Glomerular visceral epithelial cell (primary cell): Measurements from ENCODE around the gene TNK2.
"Not testable (repeated sequence)": the region's sequence is repeated elsewhere in the genome, so short reads cannot be mapped to it uniquely, and the experiment has no call there.

Source experiments
- DNase-seq: peaks from one replicate; pipeline ENCODE4 v3.0.0-alpha.2; 2016; ENCODE audit errors: extremely low spot score

Gene TNK2

DNA sequence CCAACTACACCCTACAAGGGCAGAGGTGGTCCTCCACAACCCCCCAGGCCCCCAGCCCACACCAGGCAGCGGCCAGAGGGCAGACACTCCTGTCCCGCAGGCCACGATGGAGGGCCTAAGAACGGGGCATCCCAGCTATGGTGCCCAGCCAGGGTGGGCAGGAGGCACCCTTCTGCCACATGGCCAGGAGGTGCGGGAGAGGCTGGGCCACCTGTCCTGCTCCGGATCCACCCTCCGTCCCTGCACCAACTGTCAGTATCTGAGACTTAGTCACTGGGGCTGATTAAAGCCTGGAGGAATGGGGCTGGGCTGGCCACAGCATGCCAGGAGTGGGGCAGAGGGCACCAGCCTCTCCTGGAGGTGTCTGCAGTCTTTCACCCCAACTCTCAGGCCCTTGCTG lies 37.9 kb downstream of the TNK2 start:
- no peak for DNase-seq

DNA sequence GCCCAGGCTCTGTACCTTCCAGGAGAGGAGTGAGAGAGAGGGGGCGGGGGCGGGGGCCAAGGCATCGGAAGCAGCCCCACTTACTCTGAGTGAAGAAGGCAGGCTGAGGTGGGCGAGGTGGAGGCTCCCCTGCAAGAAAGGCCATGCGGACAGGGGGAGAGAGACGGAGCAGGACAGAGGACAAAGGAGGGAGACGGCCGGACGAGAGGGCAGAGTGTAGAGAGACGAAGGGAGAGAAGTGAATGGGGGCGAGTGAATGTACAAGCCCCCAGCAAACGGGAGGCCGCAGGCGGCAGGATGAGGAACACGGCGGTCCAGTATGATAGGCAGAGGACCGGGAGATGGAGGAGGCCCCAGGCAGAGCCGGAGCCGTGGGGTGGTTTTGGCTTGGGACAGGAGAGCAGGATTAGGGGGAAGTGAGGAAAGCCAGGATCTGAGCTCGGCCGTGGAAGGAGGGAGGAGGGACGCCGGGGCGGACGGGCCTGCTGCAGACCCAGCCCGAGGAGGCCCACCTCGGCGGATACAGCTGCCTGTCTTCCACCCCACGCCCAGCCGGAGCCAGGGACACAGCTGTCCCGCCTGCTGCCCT lies 38.8 kb downstream of the TNK2 start:
- DNase-seq: no peak

DNA sequence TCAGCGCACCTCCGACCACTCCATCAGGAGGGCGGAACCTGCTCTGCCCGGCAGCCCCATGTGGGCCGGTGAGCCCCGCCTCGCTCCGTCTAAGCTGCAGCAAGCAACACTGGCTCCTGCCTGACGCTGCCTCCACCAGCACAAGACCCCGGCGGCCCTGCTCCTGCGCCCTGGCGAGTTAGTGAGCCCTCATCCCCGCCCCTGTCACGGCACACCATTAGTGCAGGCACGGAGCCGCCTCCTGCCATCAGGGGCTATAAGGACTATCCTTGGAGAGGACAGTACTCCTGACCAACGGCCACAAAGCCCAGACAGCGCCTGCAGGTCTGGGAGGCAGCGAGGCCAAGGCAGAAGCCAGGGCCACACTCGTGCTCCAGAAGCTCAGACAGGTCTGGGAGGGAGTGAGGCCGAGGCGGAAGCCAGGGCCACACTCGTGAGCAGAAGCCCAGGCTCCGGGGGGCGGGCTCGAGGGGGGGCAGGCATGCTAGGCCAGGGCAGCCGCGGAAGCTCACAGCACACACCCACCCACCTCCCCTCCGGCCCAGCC lies 39.4 kb downstream of the TNK2 start:
- no peak for DNase-seq

DNA sequence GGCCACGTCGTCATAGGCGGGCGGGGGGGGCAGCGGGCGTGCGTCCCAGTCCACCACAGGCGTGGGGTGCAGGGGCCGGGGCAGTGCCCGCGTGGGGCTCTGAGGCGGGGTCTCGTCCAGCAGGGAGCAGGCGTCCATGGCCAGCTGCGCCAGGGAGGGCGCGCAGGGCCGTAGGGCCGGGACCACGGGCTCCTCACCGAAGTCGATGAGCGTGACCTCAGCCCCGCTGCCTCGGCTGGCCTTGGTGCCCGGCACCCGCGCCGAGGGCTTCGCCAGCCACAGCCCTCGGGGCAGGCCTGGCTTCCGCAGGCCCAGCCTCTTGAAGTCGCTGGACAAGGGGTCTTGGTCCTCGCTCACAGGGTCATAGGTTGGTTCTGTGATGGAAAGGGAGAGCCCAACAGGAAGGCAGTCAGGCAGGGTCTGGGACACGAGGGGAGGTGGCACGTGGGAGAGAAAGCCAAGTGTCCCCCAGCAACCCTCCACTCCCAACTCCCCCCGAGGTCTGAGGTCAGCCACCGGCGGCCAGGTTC lies 40.0 kb downstream of the TNK2 start:
- no peak for DNase-seq

DNA sequence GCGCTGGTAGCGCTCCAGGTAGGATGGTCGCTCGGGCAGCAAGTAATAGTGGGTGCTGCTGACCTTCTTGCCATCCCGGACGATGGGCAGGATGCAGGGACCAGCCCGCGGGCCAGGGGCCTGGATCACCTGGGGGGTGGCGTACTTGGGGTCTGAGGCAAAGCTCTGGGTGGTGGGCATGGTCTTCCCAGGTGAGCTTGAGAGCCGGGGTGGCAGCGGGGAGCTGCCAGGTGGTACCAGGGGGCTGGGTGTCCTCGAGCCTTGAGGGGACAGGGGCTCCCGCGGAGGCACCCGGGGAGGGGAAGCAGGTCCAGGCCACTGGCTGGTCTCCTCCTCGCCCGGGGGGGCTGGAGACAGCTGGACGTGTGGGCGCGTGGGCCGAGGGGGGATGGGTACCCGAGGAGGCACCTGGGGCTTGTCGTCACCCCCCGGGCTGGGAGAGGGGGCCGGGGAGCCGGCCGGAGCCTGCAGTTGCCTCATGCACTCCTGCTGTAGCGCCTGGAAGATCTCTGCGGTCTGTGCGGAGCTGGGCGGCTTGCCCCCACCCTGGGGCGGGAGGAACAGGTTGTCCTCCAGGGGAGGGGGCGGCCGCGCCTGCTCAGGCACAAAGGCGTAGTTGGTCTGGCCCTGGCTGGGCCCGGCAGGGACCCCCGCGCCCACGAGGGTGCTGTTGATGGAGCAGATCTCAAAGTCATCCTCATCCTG lies 40.6 kb downstream of the TNK2 start:
- no peak for DNase-seq

DNA sequence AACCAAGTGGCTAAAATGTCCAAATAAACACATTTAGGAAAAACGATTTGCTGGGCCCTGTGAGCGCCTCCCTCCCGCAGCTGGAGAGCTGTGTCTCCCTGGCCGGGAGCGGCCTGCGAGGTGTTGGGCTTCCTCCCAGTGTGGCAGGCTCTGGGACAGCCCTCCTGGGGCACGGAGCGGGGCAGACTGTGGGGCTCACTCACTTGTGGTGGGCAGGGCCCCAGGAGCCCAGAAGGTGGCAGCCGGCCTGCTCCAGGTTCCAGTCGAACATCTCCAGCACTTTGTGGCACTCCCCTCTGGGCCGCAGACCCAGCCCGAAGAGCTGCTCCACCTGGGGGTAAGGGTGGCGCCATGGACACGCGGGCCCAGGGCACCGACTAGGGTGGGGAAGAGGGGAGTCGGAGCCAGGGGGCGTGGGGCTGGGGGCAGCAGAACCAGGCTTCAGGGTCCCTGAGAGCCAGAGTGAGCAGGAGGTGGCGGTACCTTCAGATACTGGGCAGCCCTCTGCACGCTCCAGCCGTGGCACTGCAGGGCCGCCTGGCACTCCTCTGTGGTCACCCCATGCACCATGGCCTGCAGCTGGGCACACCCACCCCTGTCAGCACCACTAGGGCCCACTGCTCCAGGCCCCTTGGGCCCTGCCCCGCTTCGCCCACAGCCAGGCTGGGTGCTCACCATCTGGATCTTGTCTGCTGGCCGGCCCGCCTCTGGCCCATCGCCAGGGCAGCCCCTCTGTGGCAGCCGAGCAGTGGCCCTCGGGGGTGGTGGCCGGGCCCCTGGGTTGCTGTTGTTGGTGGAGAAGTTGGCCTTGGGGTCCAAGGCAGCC lies 41.5 kb downstream of the TNK2 start:
- DNase-seq: no peak

DNA sequence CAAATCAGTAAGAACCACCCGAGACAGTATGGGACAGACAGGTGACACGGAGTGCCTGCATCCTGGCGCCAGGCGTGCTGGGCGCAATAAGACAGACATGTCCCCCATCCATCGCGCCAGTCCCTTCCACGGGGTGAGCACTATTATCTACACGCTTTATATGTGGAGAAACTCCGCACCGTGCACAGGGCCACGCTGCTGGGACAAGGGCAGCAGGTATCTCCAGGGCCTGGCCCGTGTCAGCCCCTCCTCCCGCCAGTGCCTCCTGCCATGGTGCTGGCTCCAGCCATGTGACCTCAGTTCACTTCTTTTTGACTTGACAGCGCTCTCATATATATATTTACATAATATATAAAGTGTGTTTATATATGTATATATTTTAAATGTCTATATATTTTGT lies 42.6 kb downstream of the TNK2 start:
- no peak for DNase-seq

DNA sequence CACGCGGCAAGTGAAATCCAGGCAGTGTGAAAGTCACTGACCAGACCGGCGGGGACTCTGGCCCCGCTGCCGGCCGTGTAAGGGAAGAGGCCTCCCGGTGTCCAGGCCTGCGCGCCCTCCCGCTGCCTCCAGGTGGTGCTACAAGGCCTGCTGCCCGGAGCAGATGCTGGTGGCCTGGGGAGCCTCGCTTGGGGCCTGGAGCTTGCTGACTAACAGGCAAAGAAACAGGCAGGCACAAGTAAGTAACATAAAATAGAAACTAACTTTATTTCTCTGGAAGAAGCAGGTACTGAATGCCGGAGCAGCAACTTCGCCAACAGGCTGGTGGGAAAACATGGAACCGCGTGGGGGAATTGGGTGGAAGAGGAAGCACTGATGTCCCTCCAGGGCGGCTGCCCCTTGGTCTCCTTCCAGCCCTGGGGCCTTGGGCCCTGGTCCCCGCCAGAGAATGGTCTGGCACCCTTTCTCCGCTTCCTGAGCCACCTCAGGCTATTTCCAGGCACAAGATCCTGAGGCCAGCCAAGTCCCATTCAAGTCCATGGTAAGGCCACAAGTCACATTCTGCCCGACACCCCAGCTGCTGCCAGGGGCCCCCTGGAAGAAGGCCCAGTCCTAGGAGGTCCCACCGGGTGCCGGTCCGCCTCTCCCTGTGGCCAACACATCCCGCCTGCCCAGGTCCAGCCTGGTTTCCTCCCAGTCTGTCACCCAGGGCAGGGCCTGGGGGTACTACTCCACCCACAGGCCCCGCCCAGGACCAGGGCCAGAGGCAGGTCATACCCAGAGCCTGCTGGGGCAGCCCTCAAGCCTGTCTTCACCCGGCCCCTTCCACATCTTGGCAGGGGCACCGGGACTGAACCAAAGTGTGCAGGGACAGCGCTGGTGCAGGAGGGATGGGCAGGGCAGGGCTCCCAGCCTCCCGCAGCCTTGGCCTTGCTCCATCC lies 45.0 kb downstream of the TNK2 start:
- DNase-seq: peak; percentile 85

DNA sequence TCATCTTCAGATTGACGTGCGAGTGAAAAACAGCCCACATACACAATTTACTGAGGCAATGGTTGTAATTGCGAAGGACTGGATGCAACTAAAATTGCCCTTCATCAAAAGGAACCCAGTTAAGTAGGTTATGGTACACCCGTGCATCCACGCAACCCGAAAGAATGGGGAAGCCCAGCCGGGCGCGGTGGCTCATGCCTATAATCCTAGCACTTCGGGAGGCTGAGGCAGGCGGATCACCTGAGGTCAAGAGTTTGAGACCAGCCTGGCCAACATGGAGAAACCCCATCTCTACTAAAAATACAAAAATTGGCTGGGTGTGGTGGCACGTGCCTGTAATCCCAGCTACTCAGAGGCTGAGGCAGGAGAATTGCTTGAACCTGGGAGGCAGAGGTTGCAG lies 46.0 kb downstream of the TNK2 start:
- not testable (repeated sequence) for DNase-seq

DNA sequence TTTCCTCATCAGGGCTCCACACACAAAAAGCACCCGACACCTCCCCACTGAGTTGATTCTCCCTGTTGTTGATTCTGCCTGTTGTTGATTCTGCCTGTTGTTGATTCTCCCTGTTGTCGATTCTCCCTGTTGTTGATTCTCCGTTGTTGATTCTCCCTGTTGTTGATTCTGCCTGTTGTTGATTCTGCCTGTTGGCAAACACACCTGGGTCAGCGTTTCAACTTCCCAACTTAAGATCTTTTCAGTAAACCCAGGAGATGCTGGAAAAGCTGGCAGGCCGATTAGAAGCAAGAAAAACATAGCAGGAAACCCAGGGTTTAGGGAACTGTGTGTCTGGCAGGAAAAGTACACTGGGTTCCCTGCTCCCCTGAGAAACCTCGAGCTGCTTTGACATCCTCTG lies 47.9 kb downstream of the TNK2 start:
- no peak for DNase-seq

DNA sequence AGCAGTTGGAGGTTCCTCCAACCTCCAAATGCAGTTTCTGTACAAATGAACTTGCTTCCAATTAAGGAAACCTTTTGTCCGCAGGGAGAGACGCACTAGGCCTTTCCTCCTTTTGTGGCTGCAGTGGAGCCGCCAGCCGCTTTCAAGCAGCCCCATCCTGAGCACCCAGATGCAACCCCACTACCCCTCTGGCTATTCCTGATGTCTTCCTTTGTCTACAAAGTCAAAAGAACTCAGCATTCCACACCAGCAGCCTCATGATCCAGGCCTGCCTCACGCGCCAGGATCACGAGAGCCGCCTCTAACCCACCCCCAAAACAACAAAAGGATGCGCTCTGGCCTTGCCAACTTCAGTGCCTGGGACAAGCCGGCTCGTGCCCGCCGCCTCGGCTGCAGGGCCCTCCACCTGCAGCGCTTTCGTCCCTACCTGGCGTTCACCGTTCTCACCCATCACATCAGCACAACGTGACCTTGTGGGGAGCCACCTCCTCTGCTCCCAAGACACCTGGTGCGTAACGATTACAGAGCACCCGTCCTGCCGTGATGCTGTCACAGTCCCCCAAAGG lies 48.4 kb downstream of the TNK2 start:
- DNase-seq: no peak

DNA sequence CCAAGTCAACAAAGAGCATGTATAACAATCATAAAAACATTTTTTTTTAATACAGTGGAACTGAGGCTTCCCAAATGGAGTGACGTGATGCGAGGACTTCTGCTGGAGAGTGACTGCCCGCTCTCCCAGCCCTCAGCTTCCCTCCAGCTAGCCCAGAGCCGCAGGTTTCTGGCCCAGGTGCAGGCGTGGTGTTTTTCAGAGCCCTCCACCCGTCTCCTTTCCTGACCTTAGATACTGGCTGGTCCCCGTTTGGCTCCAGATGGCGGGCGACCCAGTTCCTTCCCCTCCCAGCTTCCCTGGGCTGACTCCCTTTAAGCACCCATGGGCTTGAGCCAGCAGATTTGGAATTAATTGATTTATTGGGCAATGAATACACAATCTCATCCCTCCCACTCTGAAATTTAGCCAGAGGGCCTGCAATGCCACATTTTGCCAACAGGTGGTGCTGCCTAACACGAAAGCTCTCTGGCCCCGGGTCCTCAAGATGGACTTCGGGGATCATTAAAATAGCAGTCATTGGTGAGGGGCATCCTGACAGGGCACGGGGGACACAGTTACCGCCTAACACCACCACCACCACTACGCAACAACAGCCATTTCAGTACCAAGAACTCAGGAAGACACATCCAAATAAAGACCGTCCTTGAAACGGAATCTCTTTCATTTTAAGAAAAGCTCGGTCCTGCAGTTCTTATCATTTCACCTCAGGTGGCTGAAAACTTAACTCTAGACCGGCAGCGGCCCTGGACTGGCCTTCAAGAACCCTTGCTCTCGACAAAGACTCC lies 49.1 kb downstream of the TNK2 start:
- DNase-seq: peak; percentile 60

DNA sequence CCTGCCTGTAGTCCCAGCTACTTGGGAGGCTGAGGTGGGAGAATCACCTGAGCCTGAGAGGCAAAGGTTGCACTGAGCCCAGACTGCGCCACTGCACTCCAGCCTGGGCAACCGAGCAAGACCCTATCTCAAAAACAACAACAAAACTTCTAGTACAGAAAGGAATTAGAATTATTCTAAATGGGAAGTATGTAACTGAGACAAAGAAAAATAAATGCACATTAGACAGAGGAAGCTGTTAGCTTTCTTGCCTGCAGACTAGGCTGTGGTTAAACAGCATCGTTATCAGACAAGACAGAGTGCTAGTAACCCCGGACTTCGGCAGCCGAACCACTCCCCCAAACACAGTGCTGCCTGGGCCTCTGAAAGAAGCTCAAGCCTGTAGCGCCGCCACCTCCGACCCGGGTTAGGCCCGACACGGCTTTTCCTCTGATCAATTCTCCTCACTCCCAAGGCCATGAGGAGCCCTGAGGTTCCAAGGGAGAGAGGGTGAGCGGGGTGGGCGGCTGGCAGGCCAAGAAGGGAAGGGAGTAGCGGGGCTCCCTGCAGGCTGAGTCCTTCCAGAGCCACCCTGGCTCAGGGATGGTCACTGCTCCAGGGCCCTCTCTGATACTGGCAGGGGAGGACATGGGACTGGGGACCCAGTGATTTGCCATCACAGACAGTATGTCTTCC lies 51.8 kb downstream of the TNK2 start:
- DNase-seq: no peak

DNA sequence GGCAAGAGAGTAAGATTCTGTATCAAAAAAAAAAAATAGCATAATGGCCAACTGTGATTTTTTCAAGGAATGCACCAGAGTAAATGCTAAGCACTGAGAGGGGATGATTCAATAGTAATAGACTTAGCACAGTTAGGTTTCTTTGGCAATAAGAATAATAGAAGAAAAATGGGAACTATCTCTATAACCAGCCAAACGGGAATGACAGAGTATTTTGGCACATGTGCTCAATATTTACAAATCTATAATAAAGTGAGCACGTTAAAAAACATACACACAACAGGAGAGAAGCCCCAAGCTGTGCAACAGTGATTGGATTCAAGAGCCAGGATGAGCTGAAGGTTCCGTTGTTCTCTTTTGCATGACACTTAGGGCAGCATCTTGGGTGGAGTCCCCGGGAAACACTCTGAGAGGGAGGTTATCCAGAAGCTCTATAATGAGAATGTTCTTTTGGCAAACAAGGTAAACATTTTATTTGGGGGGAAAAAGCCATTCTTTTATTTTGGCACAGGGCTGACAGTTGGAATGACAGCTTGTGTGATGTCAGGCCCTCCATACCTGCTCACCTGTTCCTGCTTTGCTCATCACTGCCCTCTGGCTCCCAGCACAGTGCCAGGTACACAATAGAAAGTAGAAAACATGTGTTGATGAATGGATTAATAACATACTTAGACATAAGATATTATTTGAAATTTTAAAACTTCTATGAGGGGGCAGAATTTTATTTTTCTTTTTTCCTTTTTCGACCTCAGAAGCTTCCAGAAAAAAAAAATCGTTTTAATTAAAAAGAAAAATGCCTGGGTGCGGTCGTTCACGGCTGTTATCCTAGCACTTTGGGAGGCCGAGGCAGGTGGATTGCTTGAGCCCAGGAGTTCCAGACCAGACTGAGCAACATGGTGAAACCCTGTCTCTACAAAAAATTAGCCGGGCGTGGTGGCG lies 52.6 kb downstream of the TNK2 start:
- no peak for DNase-seq

DNA sequence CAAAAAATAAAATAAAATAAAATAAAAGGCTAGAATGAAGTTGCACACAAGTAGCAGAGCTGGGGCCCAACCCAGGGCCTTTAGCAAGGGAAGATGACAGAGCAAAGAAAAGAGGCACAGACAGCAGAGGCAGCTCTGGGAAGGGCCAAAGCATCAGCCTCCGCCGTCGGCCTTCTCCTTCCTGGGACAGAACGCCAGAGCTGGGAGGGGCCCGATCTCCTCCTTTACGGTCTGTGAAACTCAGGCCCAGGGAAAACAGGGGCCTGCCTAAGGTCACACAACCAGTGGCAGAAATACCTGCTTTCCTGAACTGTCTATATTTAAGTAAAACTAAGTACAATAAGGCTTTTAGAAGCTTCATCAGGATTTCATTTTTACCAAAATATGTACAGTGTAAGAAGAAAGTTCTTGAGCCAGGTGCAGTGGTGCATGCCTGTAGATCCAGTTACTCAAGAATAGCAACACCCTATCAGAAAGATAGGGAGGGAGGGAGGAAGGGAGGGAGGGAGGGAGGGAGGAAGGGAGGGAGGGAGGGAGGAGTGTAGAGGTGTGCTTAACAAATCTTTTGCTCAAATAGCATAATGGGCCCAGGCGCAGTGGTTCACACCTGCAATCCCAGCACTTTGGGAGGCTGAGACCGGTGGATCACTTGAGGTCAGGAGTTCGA lies 53.6 kb downstream of the TNK2 start:
- DNase-seq: no peak

DNA sequence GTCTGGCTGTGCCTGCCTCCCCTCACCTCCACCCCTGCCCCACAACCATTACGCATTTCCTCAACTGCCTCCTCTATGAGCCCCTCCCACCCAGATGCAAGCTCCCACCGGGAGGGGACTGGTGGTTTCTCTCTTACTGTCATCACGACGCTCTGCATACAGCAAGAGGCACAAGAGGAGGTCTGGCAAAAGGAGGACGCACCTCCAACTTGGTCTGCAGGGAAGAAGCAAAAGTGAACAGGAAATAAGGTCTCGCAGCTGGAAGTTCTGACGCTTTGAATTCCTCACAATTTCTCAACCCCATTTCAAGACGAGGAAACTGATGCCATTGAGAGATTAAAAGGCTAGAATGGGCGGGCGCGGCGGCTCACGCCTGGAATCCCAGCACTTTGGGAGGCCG lies 54.4 kb downstream of the TNK2 start:
- DNase-seq: no peak

DNA sequence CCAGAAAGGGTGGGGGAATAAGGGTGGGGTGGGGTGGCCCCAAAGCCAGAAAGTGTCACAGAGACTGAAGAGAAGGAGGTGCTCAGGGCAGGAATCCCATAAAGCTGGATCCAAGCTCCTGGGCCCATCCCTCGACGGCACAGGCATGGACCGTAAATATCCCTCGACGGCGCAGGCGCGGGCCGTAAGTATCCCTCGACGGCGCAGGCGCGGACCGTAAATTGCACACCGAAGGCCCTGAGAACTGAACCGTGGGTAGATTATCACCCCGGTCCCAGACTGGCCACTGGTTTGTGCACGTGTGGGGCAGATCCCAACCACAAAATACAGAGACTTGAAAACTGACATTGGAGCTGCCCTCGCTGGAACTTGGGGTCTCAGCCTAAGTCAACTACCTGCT lies 55.3 kb downstream of the TNK2 start:
- no peak for DNase-seq
